HG03342 (cell line): ENCODE results near the gene LYVE1.

Source experiments
- ATAC-seq: cut with Tn5 transposase; IDR thresholded peaks from one replicate; pipeline ENCODE4 v1.9.1; 2021; ENCODE audit warnings: mild to moderate bottlenecking, moderate library complexity; ENCODE audit not compliant: unreplicated experiment

The LYVE1 gene

DNA sequence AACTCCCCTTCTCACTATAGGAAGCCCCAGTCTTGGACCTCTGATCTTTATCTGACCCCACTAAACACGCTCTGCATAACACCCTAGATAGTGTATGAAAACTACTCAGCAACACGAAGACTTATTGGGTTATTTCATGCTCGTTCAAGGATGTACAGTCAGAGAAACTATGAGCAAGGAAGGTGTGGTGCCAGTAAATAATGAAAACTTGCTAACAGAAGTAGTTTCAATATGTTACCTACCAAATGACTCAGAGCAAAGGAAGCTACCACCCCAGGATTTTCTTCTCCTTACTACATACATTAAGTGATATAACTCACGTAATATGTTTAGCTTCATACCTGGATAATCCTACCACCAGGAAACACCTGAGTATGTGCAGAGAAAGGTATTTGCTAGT lies 25.9 kb upstream of the LYVE1 start:
- no peak for ATAC-seq

DNA sequence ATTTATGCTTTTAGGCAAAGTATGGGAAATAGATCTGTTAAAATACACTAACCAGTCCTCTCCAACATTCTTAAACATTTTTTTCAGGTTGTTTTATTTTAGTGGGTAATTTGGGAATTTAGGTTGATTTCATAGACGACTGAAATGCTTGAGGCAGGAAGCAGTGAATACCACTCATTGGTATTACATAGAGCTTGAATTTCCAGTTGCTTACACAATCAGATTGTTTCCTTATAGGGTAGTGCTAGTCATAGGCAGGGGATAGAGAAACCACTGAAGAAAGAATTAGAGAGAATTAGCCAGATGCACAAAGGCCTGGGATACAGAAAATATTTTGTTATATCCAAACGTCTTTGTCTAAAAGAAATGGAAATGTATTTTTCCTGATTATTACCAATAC lies 23.9 kb upstream of the LYVE1 start:
- no peak for ATAC-seq

DNA sequence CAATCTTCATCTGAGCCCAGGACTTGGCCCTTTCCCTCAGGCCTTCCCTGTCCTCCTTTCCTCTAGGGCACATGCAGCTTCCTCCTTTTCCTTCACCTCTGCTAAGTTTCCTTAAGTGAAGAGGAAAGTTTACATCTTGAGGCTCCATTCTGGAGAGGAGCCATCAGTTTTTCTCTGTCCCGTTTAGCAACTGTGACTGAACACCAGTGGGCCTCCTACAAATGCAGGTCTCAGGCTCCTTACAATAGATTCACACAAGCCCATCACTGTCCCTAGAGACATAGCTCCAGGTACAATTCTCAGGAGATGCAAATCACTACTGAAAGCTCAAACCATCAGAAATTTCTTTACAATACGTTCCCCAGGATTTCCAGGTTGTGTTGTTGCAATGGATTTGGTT lies 23.3 kb upstream of the LYVE1 start:
- ATAC-seq: no peak

DNA sequence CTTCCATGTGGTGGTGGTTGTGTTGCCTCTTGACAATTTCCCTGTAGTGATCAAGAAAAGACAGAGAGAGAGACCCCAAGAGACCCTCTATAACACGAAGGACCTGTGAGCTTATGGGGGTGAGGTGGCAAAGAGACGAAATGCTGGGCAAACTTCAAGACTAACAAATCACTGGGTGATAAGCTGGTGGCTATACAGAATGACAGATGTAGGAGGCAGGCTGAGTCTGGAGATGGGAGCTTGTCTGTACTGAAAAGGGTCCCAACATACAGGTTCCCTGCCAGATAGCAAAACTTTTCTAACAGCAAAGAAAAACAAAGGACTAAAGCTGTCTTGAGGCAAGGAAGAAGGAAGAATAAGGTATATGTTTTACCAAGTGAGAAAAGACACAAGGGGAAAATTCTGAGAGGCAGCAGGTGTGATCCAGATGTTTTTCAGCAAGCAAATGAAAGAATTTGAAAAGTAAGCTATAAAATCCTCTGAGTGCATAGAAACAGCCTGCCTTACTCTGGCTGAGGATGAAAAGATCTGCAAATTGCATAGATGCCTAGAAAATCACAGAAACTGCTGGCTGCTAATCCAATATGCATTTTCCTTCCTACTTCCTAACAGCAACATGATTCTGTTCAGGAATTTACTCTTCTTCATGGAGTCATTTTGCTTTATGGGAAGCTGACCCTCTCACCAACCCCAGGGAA lies 21.9 kb upstream of the LYVE1 start:
- ATAC-seq: no peak

DNA sequence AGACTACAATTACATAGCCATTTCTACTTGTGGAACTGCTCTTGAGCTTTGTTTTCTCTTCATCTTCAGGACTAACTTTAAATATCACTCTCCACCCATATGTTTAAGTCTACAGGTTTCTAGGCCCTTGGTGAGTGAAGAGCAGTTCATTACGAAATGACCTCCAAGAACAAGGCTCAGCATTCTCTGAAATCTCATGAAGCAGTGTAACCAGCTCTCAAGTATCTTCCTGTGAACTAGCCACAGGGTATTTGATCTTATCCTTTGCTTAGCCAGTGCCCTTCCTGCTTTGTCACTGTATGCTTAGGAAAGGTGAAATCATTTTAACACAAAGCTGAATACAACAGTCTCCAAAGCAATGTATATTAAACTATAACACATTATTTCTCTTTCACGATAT lies 20.4 kb upstream of the LYVE1 start:
- ATAC-seq: no peak

DNA sequence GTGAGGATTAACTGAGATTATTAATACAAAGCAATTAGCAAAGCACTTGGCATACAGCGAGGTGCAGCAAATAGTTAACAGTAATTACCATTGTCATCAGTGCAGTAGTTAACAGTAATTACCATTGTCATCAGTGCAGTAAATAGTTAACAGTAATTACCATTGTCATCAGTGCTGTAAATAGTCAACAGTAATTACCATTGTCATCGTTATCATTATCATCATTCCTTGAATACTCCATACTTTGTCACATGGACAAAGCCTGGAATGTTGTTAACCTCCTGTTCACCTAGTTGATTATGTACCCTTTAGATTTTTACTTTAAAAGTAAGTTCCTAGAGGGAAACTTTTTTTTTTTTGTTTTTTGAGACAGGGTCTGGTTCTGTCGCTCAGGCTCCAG lies 19.5 kb upstream of the LYVE1 start:
- ATAC-seq: no peak

DNA sequence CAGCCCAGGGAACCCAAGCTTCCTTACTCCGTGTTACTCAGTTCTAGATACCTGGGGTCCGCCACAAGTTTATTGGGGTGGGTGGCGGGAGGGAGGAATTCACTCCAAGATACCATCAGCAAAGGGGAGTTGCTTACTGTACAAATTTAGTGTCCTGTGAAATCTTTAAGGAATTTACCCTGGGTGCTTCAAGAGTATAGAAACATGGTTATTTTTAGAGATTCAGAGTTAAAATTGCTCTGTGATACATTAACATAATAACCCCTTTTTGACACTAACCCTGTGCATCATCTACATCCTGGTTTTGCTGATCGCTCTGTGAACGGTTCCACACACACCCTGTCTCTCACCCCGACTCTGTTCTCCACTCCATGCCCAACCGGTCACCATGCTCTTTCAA lies 18.9 kb upstream of the LYVE1 start:
- no peak for ATAC-seq

DNA sequence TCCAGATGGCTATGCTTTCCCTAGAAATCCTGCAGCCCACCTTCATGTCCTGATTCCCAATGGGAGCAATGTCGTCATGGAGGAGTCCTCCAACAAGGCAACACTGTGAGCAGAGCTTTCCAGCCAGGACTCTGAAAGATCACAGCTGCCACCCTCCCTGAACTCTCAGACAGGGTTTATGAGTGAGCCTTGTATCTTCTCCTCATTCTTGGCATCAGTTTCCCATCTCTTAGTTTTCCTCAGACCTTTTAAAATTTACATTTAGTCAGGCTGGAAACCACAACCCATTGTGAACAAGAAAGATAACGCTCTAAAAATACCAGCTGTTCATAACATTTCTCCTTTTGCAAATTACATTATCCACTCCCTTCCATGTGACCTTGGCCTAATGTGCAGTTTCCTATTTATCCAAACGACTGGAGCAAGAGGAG lies 15.6 kb upstream of the LYVE1 start:
- no peak for ATAC-seq

DNA sequence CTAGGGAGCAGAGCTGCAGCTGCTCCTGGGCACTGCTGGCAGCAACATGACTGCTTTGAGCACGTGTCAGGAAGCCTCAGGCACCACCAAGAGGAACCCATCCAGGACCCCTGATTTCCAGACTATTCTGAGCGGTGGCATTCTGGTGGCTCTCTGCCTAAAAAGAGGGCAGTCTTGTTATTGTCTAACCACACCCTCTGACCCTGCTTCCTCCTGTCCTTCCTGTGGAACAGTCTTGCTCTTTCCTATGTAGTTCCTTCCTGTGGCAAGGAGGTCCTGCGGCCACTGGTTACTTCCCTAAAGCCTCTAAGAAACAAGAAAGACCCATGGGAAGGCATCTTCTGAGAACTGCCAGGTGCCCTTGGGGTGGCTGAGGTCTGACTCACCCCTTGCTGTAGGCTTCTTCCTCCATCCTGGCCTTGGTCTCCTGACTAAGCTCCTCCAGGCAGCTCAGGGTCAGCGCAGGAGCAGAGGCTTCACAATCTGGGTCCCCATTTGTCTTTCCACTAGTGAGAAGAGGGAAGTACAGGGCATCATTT lies 13.1 kb upstream of the LYVE1 start:
- ATAC-seq: no peak

DNA sequence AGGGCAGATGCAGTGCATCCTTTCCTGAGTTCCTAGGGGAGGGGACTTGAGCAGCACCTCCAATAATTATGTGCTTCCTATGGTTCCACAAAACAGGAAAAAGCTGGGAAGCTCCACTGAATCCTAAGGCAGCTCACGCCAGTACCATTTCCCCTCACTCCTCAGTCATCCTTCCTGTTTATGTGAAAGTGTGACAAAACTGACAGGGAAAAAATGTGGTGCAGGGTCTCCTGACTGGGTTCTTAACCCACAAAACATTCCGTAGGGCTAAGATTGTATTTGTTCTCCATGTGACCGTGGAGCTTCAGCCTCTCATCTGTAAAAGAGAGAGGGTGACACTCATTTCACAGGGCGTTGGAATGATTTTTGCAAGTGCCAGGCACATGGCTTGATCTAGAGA lies 12.2 kb upstream of the LYVE1 start:
- ATAC-seq: no peak

DNA sequence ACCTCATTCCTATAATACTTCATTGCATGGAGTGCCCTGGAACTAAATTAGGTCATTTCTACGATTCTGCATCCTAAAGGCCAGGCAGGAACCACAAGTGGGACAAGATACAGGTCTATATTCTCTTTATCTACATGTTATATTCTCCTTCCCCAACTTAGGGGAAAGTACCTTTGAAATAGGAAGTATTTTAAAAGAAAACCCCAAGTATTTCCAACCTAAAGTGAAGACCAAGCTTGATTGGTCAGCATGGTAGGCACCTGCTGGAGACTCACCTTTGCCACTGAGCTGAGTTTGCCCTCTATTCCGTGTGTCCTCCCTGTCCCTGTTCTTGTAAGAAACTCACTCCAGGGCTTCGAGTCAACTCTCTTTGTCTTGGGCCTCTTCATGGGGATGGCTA lies 11.2 kb upstream of the LYVE1 start:
- no peak for ATAC-seq

DNA sequence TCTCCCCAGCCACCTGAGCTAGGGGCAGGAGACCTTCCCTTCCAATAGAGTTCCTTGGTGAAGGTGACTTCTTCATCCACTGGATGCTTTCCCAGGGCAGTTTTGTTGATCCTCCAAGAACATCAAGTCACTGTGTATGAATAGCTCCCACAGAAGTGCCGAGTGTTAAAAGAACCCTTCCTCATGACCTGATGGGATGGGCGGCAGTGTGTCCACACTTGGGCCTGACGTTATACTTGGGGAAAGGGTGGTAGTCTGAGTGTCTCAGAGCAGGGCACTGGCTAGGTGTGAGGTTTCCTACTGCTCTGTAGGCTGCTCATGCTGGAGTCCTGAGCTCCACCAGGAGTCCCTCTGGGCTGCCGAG lies 7.6 kb upstream of the LYVE1 start:
- no peak for ATAC-seq

DNA sequence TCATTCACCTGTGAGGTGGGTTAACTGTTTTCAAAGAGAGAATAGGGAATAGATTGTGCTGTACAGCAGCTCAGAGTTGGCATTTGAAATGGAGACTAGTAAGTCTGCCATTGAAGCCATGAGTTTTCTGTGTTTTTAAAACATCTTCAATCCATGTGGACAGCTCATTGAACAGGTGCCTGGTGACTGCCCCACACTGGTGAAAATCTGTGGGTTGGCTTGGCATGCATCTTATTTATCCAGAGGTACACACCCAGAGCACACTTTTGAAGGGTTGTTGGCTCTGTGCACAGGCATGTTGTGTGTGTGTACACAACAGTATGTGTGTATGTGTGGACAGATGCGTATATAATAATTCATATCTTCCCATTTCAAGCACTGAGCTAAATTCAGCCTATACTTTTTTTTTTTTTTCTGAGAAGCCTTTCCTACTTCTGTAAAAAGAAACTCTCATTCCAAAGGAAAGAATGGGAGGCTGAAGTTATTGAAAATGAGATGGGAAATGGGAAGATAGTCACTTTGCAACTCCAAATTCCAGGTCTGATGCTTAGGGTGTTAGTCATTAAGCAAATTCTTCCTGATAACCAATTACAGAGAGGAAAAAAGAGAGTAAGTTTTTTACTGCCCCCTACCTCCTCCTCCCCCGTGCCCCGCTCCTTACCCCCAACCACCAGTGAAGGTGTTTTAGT lies 7.0 kb upstream of the LYVE1 start:
- ATAC-seq: no peak

DNA sequence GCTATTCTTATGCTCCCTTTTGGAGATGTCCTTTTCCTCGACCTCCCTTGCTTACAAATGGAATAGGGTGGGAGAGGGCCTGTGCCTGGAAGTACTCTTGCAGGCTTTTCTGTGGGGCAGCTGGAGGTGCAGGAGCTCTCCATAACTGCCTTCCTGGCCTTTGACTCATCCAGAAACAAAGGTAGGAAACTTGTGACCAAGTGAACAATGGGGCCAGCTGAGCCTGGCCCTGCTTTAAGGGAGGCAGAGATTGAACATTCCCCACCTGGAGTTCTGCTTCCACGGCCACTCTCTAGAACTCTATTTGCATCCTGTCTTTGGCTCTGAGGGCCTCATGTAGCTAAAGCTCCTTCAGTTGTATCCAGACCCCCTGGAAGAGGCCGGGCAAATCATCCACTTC lies 5.1 kb upstream of the LYVE1 start:
- ATAC-seq: no peak

DNA sequence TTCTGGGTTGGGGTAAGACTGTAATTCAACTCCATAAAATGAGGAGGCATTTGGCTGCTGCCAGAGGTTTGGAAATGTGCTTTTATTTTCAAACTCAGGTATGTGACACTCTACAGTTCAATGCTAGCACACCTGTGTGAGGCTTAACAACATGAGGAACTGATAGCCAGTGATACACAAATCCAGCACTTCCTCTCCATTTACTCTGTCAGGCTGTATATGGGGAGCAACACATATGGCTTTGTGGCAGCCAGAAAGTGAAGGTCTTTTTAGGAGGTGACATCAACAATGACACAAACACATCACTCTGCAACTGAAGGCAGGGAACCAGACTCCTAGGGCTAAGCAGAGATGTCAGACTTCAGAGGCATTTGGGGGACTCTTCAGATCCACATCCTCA lies 4.6 kb upstream of the LYVE1 start:
- ATAC-seq: no peak

DNA sequence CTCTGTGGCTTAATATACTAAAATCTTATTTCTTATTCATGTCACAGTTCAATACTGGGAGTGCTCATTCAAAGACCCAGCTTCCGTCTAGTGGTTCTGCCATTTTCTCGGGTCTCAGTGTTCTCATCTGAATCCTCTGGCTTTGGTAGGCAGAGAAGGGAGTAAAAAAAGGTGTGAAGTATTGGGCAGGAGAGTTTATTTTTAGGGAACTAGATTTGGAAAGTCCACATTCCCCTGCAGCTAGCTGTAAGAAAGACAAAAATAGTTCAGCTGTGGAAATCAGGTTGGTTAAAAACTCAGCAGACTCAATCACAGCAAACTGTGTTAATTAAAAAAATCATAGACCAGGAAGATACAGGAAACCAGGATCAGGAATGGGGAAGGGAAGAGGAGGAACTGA lies 4.1 kb upstream of the LYVE1 start:
- ATAC-seq: no peak

DNA sequence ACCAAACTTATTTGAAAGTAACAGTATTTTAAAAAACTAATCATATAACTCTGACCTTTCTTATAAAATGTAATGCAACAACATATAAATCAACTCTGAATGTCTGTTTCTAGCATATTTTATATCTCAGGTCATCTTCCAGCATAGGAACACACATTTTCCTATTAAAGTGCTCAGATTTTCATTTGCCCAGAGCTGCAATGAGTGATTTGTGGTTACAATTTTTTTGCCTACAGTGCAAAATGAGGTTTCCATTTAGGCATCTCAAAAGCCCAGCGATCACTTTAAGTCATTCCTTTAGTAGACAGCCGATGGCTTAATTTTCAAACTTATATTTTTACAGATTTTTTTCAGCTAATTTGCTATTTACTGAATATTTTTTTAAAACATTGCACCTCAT lies 1.0 kb downstream of the LYVE1 start:
- ATAC-seq: no peak

DNA sequence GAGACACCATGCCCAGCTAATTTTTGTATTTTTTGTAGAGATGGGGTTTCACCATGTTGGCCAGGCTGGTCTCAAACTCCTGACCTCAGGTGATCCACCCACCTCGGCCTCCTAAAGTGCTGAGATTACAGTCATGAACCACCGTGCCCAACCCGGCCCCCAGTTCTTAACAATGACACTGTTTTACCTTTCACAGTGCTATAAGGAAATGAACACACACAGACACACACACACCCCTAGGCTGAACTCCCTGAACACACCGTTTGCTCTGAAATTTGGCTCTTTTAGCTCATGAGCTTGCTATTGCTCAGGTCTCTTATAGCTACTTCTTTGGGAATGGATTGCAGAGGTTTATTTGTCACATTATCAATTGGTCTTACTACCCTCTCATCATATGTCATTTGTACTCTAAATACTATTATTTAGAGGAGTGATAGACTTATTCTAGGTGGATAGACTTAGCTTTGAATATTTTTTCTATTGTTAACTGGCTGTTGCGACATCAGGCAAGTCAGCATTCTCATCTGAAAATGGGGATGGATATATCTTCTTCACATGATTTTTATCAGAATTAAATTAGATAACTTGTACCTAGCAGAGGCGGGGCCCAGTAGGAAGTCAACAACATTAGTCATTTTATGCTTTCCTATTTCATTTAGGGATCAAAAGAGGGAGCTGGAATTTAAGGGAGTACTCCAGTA lies 2.1 kb downstream of the LYVE1 start:
- ATAC-seq: no peak

DNA sequence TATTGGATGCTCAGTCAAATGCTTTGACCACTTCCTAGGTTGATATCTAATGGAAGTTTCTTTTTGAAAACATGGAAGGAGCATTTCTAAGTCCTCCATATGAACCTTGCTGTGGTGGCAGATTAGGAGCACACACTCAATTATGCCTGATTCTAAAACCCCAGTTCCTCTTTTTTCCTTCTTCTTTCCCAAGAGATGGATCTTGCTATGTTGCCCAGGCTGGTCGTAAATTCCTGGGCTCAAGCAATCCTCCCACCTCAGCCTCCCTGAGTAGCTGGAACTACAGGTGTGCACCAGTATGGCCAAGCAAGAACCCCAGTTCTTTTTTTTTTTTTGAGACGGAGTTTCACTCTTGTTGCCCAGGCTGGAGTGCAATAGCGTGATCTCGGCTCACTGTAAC lies 3.0 kb downstream of the LYVE1 start:
- ATAC-seq: no peak

DNA sequence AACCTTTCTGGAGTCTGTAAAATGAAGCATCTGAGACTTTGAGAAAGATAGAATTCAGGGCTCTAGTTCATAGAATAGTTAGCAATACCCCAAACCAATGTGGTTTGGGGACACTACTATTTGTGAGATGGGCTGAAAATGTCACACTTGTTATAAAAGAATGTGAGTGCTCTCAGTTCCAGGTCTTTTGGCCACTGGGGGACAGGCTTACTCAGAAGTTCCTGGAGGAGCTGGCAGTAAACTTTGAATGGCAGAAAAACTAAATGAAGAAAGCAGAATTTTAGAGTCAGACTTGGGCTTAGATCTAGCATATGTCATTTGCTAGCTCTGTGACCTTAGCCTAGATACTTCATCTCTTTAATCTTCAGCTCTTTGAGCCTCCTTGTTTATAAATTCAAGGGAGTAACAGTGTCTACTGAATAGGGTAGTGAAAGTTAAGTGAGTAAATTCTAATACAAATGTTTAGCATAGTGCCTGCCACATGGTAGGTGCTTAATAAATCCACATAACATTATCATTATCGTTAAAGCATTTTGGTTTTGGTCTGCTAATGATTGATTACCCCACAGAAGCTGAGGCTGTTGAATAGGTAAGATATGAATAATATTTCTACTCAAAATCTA lies 3.7 kb downstream of the LYVE1 start:
- ATAC-seq: no peak

DNA sequence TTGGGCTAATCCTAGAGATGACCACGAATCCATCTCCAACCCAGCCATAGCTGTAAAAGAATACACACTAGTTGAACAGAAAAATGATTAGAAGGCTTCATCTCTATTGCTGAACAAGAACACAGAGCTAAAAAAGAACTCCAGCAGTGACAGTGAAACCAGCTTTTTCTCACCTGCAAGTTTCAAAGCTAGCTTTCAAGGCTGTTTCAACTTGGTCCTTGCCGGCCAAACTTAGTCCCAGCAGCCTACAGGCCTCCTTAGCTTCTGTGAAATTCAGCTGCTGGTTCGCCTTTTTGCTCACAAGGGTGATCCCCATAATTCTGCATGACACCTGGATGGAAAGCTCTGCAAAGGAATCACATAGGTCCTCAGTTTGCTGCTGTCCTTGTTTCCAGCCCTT lies 4.4 kb downstream of the LYVE1 start:
- no peak for ATAC-seq

DNA sequence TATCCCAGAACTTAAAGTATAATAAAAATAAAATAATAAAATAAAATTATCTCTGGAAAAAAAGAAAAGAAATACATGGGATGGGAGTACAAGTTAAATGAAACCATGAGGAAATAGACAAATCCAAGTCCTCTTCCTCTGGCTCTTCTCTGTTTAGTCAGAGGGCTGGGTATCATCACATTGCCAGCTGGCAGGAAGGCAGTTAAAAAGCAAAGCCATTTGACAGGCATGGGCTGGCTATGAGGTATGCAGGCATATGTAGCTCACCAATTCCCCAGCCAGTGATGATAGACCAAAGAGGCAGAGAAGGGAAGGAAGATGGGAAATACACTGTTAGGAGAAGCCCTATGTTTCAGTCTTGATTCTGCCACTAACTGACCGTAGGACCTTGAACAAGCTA lies 6.5 kb downstream of the LYVE1 start:
- no peak for ATAC-seq
